GM12878 (cell line): ENCODE results near the gene KRTAP5-10.

ENCODE experiments used
- ATF3 ChIP-seq: IDR thresholded peaks from 2 replicates; pipeline ENCODE4 v1.6.1; 2011; ENCODE audit warnings: low read depth, mild to moderate bottlenecking, low read length, moderate library complexity, borderline replicate concordance; ENCODE audit errors: extremely low read depth
- CTCF ChIP-seq, 3 experiments: IDR thresholded peaks in 2 of 3; conservative IDR thresholded peaks in 1 of 3; 2 replicates each; pipeline ENCODE4 v1.5.1; 2011; ENCODE audit warnings: low read depth in 3 of 3, low read length in 3 of 3, mild to moderate bottlenecking in 3 of 3, control low read depth in 2 of 3, moderate library complexity in 2 of 3, inconsistent platforms in 1 of 3, mixed read lengths in 1 of 3; ENCODE audit not compliant: control insufficient read depth in 2 of 3, insufficient read depth in 1 of 3; ENCODE audit errors: extremely low read depth in 1 of 3
- POLR2A ChIP-seq: IDR thresholded peaks from 2 replicates; pipeline ENCODE4 v1.6.1; 2011; ENCODE audit warnings: low read depth, mild to moderate bottlenecking, low read length
- USF2 ChIP-seq: IDR thresholded peaks from 2 replicates; pipeline ENCODE4 v1.6.1; 2011; ENCODE audit warnings: low read depth, low read length, improper control_type of control experiment, borderline replicate concordance

GRCh38 chr11:71577469-71578004 lies 12.2 kb downstream of the KRTAP5-10 start:
- no peak for TF ChIP-seq CTCF (IDR thresholded peaks at IDR 0.05 in 2 of 3, conservative IDR thresholded peaks at IDR 0.05 in 1 of 3; ENCODE audit: control insufficient read depth in 2 of 3, extremely low read depth in 1 of 3, insufficient read depth in 1 of 3, low read depth in 3 of 3, low read length in 3 of 3)
- no peak for TF ChIP-seq POLR2A
- TF ChIP-seq ATF3 = no peak
- no peak for TF ChIP-seq USF2
